ENCODE measurements around the gene C1orf50. TPM values are rescaled to one million over a fixed set of nuclear protein-coding genes. Genes with fewer than 3 reads are reported as not detected.

The C1orf50 gene
- total RNA-seq, 2 donors from 2014 or later, result 2.0 to 2.1 TPM

GRCh38 chr1:42757892-42758275 lies 9.2 kb upstream of the C1orf50 start:
- no peaks in the 10 kb centered on the region for H3K27me3 ChIP-seq
- peaks cover 4 to 12% of the 10 kb centered on the region in 2 donors for H3K36me3 ChIP-seq (replicated peaks in 1 of 2; ENCODE audit: insufficient read depth in 1 of 2, low read depth in 2 of 2)
- H3K4me1 ChIP-seq, result no peaks in the 10 kb centered on the region
- no peak overlapping the region for H3K27ac ChIP-seq
- intact Hi-C loops (cut with DNase I), result no loop called here
- no peak overlapping the region for H3K4me3 ChIP-seq
- ATAC-seq, result no peak
- DNase-seq, result no peak
- no peak for TF ChIP-seq POLR2A (IDR thresholded peaks at IDR 0.05)
- TF ChIP-seq CTCF (IDR thresholded peaks at IDR 0.05), result no peak
- no peaks in the 10 kb centered on the region for H3K9me3 ChIP-seq

- no peak overlapping the region for H3K4me3 ChIP-seq
- ATAC-seq (no peak), DNase-seq (no peak)
- no peaks in the 10 kb centered on the region for H3K4me1 ChIP-seq
- WGBS, 2 donors, result 73 to 90% methylated on average over 3 of the region's 3 CpGs
- no peaks in the 10 kb centered on the region for H3K9me3 ChIP-seq
- TF ChIP-seq POLR2A (IDR thresholded peaks at IDR 0.05), result no peak
- TF ChIP-seq CTCF (IDR thresholded peaks at IDR 0.05), result no peak
- peaks cover 4 to 12% of the 10 kb centered on the region in 2 donors for H3K36me3 ChIP-seq (replicated peaks in 1 of 2; ENCODE audit: insufficient read depth in 1 of 2, low read depth in 2 of 2)
- no peaks in the 10 kb centered on the region for H3K27me3 ChIP-seq
- no peak overlapping the region for H3K27ac ChIP-seq
- intact Hi-C loops (cut with DNase I), result no loop called here
Observed at GRCh38 chr1:42758641-42759040, 8.4 kb upstream of the C1orf50 start.

GRCh38 chr1:42759114-42759513 lies 7.9 kb upstream of the C1orf50 start:
- ATAC-seq (no peak), DNase-seq (no peak)
- WGBS, 2 donors, result 78 to 87% methylated on average over 9 of the region's 9 CpGs
- intact Hi-C loops (cut with DNase I), result no loop called here
- H3K4me3 ChIP-seq, result no peak overlapping the region
- no peak overlapping the region for H3K27ac ChIP-seq
- no peaks in the 10 kb centered on the region for H3K9me3 ChIP-seq
- no peaks in the 10 kb centered on the region for H3K4me1 ChIP-seq
- H3K36me3 ChIP-seq (replicated peaks in 1 of 2; ENCODE audit: insufficient read depth in 1 of 2, low read depth in 2 of 2), result peaks cover 4 to 12% of the 10 kb centered on the region in 2 donors
- TF ChIP-seq POLR2A (IDR thresholded peaks at IDR 0.05), result no peak
- TF ChIP-seq CTCF (IDR thresholded peaks at IDR 0.05), result no peak
- H3K27me3 ChIP-seq, result no peaks in the 10 kb centered on the region

- H3K27me3 ChIP-seq, result no peaks in the 10 kb centered on the region
- no peak overlapping the region for H3K4me3 ChIP-seq
- H3K9me3 ChIP-seq, result no peaks in the 10 kb centered on the region
- H3K4me1 ChIP-seq, result peaks cover 13% of the 10 kb centered on the region
- intact Hi-C loops (cut with DNase I), result loop anchor here (10.0 kb wide), 1 partner anchor 87 kb away; no protein-coding TSS in a partner anchor
- WGBS, 2 donors, result 86 to 91% methylated on average over 4 of the region's 4 CpGs
- H3K27ac ChIP-seq, result no peak overlapping the region
- no peak for DNase-seq
- TF ChIP-seq CTCF (IDR thresholded peaks at IDR 0.05), result no peak
- TF ChIP-seq POLR2A (IDR thresholded peaks at IDR 0.05), result no peak
- H3K36me3 ChIP-seq (replicated peaks in 1 of 2; ENCODE audit: insufficient read depth in 1 of 2, low read depth in 2 of 2), result peaks cover 0 to 4% of the 10 kb centered on the region in 2 donors
- no peak for ATAC-seq
Observed at GRCh38 chr1:42761567-42761966, 5.5 kb upstream of the C1orf50 start.

- no peak overlapping the region for H3K27ac ChIP-seq
- WGBS, 2 donors, result 63 to 66% methylated on average over 5 of the region's 5 CpGs
- H3K4me3 ChIP-seq, result no peak overlapping the region
- H3K9me3 ChIP-seq, result no peaks in the 10 kb centered on the region
- no peaks in the 10 kb centered on the region for H3K27me3 ChIP-seq
- intact Hi-C loops (cut with DNase I), result loop anchor here (10.0 kb wide), 1 partner anchor 87 kb away; no protein-coding TSS in a partner anchor
- TF ChIP-seq CTCF (IDR thresholded peaks at IDR 0.05) (no peak), POLR2A (IDR thresholded peaks at IDR 0.05) (no peak)
- peaks cover 0 to 4% of the 10 kb centered on the region in 2 donors for H3K36me3 ChIP-seq (replicated peaks in 1 of 2; ENCODE audit: insufficient read depth in 1 of 2, low read depth in 2 of 2)
- ATAC-seq (no peak), DNase-seq (no peak)
- H3K4me1 ChIP-seq, result peaks cover 13% of the 10 kb centered on the region
Observed at GRCh38 chr1:42762269-42762668, 4.8 kb upstream of the C1orf50 start.

Data from body of pancreas (tissue), 4 donors.